NCI-H2171 treated with DMSO at 0.1 percent for 48 hours (cell line): ENCODE results near the gene FUNDC2.
"Not testable (repeated sequence)": the region's sequence is repeated elsewhere in the genome, so short reads cannot be mapped to it uniquely, and the experiment has no call there.

Source experiments
- DNase-seq: peaks from one replicate; lab custom pipeline; 2025; lab: John Stamatoyannopoulos, UW

The FUNDC2 gene, protein sequence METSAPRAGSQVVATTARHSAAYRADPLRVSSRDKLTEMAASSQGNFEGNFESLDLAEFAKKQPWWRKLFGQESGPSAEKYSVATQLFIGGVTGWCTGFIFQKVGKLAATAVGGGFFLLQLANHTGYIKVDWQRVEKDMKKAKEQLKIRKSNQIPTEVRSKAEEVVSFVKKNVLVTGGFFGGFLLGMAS

GRCh38 chrX:155026727-155027508 is at the start of gene FUNDC2:
Gene FUNDC2 (plus strand): TSS chrX:155026844. CDS start chrX:155026939, 95 bp downstream.
- DNase-seq, result peak; percentile 85

DNA sequence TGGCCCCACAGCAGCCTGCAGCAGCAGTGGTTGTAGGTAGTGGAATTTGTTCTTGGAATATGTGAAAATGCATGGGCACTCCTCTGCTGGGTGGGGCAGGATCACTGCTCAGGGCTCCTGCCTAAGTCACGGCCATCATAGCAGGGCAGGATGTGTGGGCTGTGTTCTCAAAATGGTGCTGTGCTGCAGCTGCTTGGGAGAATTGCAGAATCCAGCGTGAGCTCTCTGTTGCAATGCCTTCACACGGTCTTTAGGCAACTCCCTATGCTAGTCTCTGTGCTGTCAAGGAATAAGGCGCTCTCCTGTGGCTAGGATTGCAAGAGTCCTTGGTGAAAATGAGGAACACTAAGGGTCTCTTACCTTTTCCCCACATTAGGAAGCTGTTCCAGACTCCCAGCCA is 47.0 kb upstream of the FUNDC2 start:
- DNase-seq, result no peak

DNA sequence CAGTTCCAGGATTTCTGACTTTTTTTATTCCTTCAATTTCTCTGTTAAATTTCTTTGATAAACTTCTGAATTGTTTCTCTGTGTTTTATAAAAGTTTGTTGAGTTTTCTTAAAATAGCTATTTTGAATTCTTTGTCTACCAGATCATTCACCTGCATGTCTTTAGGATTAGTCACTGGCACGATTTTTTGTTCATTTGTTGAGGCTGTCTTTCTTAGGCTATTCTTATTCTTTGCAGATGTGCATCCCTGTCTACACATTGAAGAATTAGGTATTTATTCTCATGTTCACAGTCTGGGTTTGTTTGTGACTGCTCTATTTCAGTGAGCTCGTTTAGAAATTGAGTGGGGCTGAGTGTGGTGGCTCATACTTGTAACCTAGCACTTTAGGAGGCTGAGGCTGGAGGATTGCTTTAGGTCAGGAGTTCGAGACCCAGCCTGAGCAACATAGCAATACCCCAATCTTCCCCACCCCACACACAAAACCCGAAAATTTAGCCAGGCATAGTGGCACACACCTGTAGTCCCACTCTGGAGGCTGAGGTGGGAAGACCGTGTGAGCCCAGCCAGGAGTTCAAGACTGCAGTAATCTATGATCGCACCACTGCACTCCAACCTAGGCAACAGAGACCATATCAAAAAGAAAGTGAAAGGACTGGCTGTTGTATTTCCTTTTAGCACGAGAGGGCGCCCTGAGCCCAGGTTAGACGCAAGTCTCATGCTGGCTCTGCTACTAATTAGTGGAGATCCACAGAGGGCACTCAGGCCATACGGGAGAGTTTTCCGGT is 46.1 kb upstream of the FUNDC2 start:
- DNase-seq, result peak; percentile 44

DNA sequence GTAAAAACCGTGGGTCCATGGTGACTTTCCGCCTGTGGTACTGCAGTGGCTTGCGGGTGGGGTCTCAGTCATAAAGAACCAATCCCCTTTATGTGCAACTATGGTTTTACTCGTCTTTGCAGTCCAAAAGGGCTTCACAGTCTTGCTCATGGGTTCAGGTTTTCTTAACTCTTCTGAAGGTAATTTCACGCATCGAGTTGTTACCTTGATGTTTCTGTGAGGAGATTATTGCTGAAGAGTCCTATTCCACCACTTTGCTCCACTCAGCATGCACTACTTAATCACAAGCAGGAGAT is 45.6 kb upstream of the FUNDC2 start:
- no peak for DNase-seq

DNA sequence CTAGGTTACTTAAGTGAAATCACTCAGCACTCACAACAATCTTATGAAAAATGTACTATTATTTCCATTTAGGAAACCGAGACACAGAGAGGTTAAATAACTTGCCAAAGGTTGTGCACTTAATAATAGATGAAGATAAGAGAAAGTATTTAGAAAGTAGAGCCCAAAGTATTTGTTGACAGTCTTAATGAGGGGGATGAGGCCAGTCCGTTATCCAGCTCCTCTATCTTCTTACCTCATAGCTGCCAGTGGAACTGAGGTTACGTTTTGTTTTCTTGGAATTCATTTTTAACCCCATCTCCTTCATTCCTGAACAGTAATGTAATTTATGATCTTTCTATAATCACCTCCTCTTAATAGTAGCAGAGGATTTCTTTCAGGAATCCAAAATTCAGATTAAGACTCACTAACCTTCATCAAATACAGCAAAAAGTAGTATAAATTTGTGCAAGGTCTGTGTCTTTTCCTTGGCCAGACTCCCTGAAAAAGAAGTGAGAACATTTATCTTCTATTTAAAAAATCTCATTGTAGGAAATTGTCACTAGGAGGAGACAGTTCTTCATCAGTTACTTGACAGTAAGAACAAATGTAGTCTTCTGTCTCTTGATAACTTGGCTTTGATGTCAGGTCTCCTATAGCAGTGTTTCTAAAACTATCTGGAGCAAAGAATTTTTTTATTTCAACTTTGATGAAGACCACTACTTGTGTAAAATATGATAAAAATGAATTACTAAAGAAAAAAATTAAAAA is 39.6 kb upstream of the FUNDC2 start:
- DNase-seq, result no peak

DNA sequence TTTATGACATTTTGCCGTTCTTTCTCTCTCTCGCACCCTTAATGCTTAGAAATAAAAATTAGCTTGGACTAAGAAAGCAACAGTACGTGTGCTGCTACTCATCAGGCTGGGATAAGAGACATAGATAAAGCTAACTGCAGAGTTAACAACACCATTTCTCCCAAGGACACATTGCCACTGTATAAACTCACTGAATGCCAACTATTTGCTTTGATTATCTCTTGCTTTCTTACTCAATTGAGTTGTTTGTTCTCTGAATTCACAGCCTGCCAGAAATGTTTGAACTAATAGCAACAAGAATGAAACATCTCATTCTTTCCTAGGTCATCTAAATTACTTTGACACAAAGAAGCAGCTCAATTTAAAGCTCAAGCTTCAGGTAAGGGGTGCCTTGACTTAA is 38.7 kb upstream of the FUNDC2 start:
- no peak for DNase-seq

DNA sequence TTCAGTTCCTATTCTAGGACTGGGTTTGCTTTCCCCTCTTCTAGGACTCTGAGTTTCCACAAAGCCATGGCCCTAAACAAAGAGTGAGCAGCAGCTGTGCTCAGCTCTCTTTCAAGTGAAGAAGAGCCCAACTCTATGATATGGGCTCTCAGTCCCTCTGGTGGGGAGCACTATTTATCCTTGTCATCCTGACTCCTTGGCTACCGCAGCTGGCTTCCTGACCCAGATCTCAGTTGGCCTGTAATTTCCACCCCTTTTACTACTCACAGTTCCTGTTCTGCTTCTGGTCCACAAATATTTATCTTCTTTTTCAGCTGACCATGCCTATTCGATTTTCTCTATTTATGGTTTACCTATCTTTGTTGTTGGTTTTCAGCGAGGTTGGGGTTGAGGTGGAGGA is 37.9 kb upstream of the FUNDC2 start:
- DNase-seq, result no peak

DNA sequence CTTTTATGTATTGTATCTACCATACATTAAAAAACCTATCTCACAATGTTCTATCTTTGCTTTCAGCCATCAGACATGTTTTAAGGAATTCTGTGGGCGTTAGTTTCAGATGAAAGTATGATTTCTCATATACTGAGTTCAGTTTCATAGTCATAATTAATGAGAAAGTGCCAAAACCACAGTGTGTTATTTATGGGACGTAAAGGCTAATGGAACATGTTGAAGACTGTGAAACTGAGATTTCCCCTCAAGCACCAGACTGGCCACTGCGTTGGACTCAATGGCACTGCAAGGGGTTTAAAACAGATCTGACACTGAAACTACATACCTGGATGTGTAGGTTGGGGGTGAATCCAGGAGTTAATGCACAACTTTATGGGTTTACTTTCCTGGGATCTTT is 36.1 kb upstream of the FUNDC2 start:
- DNase-seq, result no peak

DNA sequence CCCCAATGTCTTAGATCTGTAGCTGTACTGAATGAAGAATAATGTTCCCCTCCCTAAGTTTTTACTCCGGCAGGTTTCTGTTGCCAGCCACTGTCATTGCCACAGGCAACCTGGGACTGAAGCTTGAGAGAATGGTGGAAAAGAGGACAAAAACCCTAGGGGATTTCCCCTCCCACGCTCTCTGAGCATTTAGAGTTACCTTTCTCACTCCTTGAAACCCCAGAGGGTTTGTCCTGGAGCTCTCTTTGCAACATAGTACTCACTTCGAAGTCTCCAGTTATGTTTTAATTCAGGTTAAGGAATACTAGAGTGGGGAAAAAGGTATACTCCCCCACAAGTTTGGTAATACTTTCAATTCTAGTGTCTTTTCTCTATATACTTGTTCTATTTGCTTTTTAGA is 35.6 kb upstream of the FUNDC2 start:
- no peak for DNase-seq

DNA sequence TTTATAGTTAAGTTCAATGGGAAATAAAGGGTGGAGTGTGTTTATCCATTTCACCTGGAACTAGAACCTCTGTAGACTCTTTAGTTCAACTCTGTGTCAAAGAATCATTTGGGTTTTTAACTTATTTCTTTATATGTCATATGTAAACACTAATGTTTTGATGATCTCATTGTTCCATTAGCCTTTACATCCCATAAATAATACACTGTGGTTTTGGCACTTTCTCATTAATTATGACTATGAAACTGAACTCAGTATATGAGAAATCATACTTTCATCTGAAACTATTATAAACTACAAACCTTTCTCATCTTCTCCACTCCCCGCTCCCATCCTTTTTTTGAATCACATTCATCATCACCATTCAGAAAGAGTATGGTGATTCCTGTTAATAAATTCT is 35.2 kb upstream of the FUNDC2 start:
- no peak for DNase-seq

DNA sequence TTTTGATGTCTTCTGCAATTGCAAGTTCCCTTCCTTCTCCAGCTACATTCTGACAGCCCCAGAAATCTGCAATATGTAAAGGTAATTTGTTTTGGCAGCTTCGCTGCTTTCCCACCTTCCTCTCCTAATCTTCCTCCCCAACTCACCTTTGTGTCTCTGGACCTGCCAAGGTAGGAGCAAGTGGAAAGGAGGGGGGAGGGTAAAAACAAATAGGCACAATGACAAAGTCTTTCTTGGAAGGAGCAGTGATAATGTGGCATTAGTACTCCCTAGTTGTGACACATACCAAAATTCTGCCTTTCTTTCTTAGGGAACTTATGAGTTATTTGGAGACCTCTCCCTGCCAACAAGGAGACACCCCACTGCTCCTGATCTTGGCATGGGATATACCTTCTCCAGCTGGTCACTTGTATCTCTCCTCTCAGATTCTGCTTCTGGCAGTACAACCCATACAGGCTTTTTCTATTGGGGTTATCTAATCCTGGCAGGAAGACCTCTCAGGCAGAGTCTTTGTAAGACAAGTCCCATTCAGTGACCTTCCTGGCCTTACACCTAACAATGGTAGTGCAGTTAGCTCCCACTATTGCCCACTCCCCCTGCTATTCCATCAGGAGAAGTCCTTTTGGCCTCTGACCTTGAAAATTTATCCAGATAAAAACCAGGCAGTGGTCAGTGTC is 28.3 kb upstream of the FUNDC2 start:
- no peak for DNase-seq

- no peak for DNase-seq
Observed at GRCh38 chrX:155000841-155001240, 25.8 kb upstream of the FUNDC2 start.

DNA sequence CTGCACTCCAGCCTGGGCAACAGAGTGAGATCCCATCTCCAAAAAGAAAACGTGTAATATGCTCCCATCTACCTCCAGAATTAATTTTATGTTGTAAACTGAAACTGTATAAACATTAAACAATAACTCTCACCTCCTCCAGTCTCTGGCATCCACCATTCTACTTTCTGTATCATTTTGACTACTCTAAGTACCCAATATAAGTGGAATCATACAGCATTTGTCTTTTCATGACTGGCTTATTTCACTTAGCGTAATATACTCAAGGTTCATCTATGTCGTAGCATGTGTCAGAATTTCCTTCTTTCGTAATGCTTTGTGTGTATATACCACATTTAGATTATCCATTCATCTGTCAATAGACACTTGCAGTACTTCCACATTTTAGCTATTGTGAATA is 24.8 kb upstream of the FUNDC2 start:
- no peak for DNase-seq

DNA sequence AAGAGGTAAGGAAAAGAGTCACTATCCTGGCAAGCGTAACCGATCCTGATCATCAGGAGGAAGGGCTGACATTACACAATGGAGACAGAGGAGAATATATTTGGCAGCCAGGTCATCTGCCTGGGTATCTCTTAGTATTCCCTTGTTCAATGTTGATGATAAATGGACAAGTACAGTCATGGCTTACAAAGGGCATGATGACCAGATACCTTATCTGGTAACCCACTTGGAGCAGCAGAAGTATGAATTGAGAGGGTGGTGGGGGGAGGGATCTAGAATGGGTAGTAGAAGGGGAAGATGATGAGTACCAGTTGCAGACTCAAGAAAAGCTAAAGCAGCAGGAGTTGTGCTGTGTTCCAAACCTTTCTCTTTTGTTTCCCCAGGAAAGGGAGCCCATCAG is 21.5 kb upstream of the FUNDC2 start:
- no peak for DNase-seq

DNA sequence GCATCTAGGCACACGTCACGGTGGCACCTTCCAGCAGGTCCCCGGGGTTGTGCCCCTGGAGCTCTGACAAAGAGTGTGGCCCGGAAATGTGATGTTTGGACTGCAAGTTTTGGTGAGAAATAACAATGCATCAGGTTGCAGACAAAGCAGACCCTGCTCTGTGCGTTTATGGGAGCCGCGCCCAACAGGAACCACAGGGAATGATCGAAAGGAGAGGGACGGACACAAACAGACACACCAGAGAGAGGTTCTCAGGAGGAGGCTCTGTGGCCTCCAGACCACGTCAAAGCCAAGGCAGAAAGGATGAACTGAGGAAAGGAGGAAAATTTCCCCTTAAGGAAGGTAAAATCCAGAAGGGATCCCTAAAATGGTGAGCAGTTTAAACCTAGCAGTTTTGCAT is 20.3 kb upstream of the FUNDC2 start:
- DNase-seq, result not testable (repeated sequence)

DNA sequence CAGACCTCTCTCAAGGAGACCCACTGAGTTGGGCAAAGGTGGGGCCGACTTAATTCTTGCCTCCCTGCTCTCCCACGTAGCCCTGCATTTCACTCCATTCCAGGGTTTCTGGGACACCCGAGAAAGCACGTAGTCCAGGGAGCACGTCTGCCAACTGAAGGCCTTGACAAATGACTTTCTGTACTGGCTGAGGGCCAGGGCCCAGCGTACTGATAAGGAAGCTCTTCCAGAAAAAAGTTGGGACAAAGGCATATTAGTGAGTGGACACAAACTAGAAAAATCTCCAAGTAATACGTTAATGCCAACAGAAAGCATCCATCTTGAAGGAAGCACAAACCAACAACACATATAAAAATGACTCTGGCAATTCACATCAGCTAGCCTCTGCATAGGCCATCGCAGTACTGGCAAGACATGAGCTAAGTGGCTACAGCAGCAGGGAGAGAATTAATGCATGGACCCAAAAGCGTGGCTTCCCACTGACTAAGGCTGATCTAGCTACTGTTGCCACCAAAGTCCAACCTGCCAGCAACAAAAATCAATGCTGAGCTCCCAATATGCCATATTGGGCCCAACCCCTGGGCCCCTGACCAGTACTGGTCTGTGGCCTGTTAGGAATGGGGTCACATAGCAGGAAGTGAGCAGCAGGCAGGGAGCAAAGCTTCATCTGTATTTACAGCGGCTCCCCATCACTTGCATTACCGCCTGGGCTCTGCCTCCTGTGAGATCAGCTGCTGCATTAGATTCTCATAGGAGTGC is 19.6 kb upstream of the FUNDC2 start:
- DNase-seq, result not testable (repeated sequence)

DNA sequence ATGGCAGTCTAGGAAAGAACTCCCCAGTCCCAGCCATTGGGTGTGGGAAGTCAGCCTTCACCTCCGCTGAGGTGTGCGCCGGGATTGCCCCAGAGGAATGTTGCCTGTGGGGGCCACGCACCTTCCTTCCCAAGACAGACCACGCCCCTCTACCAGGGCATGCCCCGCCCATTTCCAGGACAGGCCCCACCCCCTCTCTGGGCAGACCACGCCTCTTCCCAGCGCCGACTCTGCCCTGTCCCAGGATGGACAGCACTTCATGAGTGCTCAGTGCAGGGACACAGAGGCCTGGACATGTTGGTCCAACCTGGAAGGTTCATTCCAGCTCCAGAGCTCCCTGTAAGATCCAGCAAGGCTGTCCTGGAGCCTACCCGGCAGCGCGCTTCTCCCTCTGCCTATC is 18.1 kb upstream of the FUNDC2 start:
- DNase-seq, result not testable (repeated sequence)

- DNase-seq, result no peak
Observed at GRCh38 chrX:155009994-155010472, 16.6 kb upstream of the FUNDC2 start.

DNA sequence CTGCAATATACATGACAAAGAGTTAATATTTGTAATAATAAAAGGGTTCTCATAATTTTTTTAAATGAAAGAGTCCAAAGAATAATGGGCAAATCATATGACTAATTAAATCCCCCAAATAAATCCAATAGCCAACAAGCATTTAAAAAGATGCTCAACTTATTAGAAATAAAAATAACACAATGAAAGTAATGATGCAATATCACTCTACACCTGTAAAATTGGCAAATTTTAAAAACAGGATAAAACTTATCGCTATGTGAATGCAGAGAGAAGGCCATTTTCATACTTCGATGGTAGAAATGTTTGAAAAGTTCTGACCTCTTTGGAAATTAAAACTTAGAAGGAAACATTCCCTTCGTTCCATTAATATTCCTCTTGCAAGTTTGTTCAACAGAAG is 6.1 kb upstream of the FUNDC2 start:
- DNase-seq, result no peak

DNA sequence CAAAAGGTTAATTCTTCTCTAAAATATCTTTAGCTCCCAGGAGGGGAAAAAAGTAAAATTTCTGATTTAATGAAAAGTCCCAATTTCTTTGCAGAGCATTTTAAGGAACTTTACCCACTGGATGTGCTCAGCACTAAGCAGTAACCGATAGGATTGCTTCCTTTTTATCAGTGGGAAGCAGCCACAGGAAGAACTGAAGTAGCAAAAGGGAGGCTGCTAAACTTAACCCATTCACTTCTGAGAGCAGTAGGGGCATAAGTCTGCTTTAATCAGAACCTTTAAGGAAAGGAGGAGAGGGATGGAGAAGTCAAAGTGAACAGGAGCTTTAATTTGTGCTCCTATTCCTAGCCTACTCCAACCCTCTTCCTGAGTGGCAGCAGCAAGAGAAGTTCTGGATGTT is 4.1 kb upstream of the FUNDC2 start, which contains the start of gene F8:
Gene F8 (minus strand): TSS at position 139 of the 400 bp plus-strand sequence. CDS start 171 bp downstream, outside the sequence.
- DNase-seq, result no peak
